ENCODE data around the gene DUSP5. TPM values are rescaled to one million over a fixed set of nuclear protein-coding genes. Genes with fewer than 3 reads are reported as not detected.
A peak's percentile ranks its signal among the peaks of the same experiment; 100 is the strongest.

Gene DUSP5
- total and polyA plus RNA-seq, 7 donors, result 1.2 to 77.5 (median 2.1) TPM

GRCh38 chr10:110511734-110512449 lies 14.2 kb downstream of the DUSP5 start:
- Histone ChIP-seq H3K4me1 (no peaks in the 10 kb centered on the region), H3K27me3 (ENCODE audit: insufficient read depth in 3 of 3, low read length in 2 of 3) (no peaks in the 10 kb centered on the region), H3K27ac (no peak overlapping the region), H3K9me3 (no peaks in the 10 kb centered on the region), H3K4me3 (no peak overlapping the region), H3K36me3 (ENCODE audit: insufficient read depth in 1 of 2, low read depth in 1 of 2) (peaks cover 2 to 8% of the 10 kb centered on the region in 2 donors)
- TF ChIP-seq CTCF (IDR thresholded peaks at IDR 0.05), result no peak
- intact Hi-C loops (cut with DNase I), result no loop called here
- WGBS, 3 donors, result 59 to 75% (median 64%) methylated on average over 6 of the region's 6 CpGs
- DNase-seq (no peak), ATAC-seq (no peak)

- no peak for TF ChIP-seq CTCF (IDR thresholded peaks at IDR 0.05)
- H3K4me3 ChIP-seq, result no peak overlapping the region
Observed at GRCh38 chr10:110512461-110513187, 14.9 kb downstream of the DUSP5 start.

GRCh38 chr10:110513949-110514348 lies 16.2 kb downstream of the DUSP5 start:
- H3K36me3 ChIP-seq (ENCODE audit: insufficient read depth in 1 of 2, low read depth in 1 of 2), result peaks cover 2 to 4% of the 10 kb centered on the region in 2 donors
- TF ChIP-seq CTCF (IDR thresholded peaks at IDR 0.05), result no peak

More at GRCh38 chr10:110512461-110513187, 14.9 kb downstream of the DUSP5 start:
- DNase-seq, result no peak
- Histone ChIP-seq H3K4me1 (no peaks in the 10 kb centered on the region), H3K36me3 (ENCODE audit: insufficient read depth in 1 of 2, low read depth in 1 of 2) (peaks cover 2 to 8% of the 10 kb centered on the region in 2 donors), H3K27ac (no peak overlapping the region), H3K9me3 (no peaks in the 10 kb centered on the region), H3K27me3 (ENCODE audit: insufficient read depth in 3 of 3, low read length in 2 of 3) (no peaks in the 10 kb centered on the region)
- peak; percentile 41 to 64 (median 50) for ATAC-seq
- intact Hi-C loops (cut with DNase I), result no loop called here
- 47 to 78% (median 50%) methylated on average over 5 of the region's 5 CpGs for WGBS, 3 donors

GRCh38 chr10:110514848-110515247 lies 17.1 kb downstream of the DUSP5 start:
- H3K4me1 ChIP-seq, result no peaks in the 10 kb centered on the region
- no peaks in the 10 kb centered on the region for H3K27me3 ChIP-seq (ENCODE audit: insufficient read depth in 3 of 3, low read length in 2 of 3)
- WGBS, 3 donors, result 92 to 97% (median 94%) methylated on average over 3 of the region's 3 CpGs
- ATAC-seq (no peak), DNase-seq (no peak)
- H3K36me3 ChIP-seq (ENCODE audit: insufficient read depth in 1 of 2, low read depth in 1 of 2), result peaks cover 2 to 4% of the 10 kb centered on the region in 2 donors
- H3K4me3 ChIP-seq, result no peak overlapping the region
- no peak for TF ChIP-seq CTCF (IDR thresholded peaks at IDR 0.05)
- H3K9me3 ChIP-seq, result no peaks in the 10 kb centered on the region
- intact Hi-C loops (cut with DNase I), result no loop called here
- no peak overlapping the region for H3K27ac ChIP-seq

More at GRCh38 chr10:110513949-110514348, 16.2 kb downstream of the DUSP5 start:
- ATAC-seq (no peak), DNase-seq (no peak)
- intact Hi-C loops (cut with DNase I), result no loop called here
- 94 to 97% (median 96%) methylated on average over 4 of the region's 4 CpGs for WGBS, 3 donors
- Histone ChIP-seq H3K9me3 (no peaks in the 10 kb centered on the region), H3K27ac (no peak overlapping the region), H3K4me1 (no peaks in the 10 kb centered on the region), H3K4me3 (no peak overlapping the region), H3K27me3 (ENCODE audit: insufficient read depth in 3 of 3, low read length in 2 of 3) (no peaks in the 10 kb centered on the region)
